SK-N-SH (cell line): ENCODE data around the gene MAPKBP1. TPM values are rescaled to one million over a fixed set of nuclear protein-coding genes. Genes with fewer than 3 reads are reported as not detected.

ENCODE experiments used
- CTCF ChIA-PET: fragments of 300-600, 350-600 bp; formaldehyde crosslinking; extraction: SDS; loops from one replicate; lab custom pipeline; 2021; lab: Yijun Ruan, JAX
- POLR2A ChIA-PET: fragments of 350-600 bp; sonication (Branson Sonifier 250); formaldehyde crosslinking; extraction: SDS; loops from one replicate; lab custom pipeline; 2020; ENCODE audit warnings: antibody characterized with exemption, inconsistent platforms; lab: Yijun Ruan, JAX
- DNase-seq: peaks from one replicate; pipeline ENCODE4 v3.0.0; 2012
- H2AFZ ChIP-seq: fragments of 200-600 bp; sonication (generic); 2 replicates; pipeline ENCODE4 v1.8.1; 2016; ENCODE audit warnings: antibody characterized with exemption, mild to moderate bottlenecking, low read depth
- H3F3A ChIP-seq: fragments of 200-600 bp; sonication (generic); replicated peaks from 2 replicates; pipeline ENCODE3; 2016; ENCODE audit warnings: antibody characterized with exemption, mild to moderate bottlenecking; ENCODE audit not compliant: insufficient read depth
- H3K27ac ChIP-seq, 2 experiments: fragments of 200-500 bp in 1 of 2; fragments of 200-600 bp in 1 of 2; sonication (Bioruptor generic) in 1 of 2; sonication (generic), shearing (Covaris generic) in 1 of 2; 2 replicates each; pipeline versions ENCODE4 v1.5.1 to v1.6.1; 2014 to 2016; ENCODE audit warnings: low read depth in 2 of 2, inconsistent platforms in 1 of 2, low read length in 1 of 2, mild to moderate bottlenecking in 1 of 2, mixed read lengths in 1 of 2
- H3K27me3 ChIP-seq: fragments of 200-600 bp; sonication (generic), shearing (Covaris generic); 2 replicates; pipeline ENCODE4 v1.6.1; 2016; ENCODE audit warnings: mixed run types; ENCODE audit not compliant: insufficient read depth
- H3K36me3 ChIP-seq, 2 experiments: fragments of 200-500 bp in 1 of 2; fragments of 200-600 bp in 1 of 2; sonication (Bioruptor generic) in 1 of 2; sonication (generic) in 1 of 2; replicated peaks in 1 of 2; 2 replicates each; pipeline versions ENCODE3 to v1.5.1; 2014 to 2016; ENCODE audit warnings: low read length in 1 of 2, mild to moderate bottlenecking in 1 of 2; ENCODE audit not compliant: insufficient read depth in 2 of 2, control insufficient read depth in 1 of 2
- H3K4me1 ChIP-seq, 2 experiments: fragments of 200-500 bp in 1 of 2; fragments of 200-600 bp in 1 of 2; sonication (Bioruptor generic) in 1 of 2; sonication (generic), shearing (Covaris generic) in 1 of 2; 2 replicates each; pipeline versions ENCODE4 v1.5.1 to v1.6.1; 2014 to 2016; ENCODE audit warnings: low read depth in 1 of 2, low read length in 1 of 2, mixed run types in 1 of 2; ENCODE audit not compliant: insufficient read depth in 2 of 2, control insufficient read depth in 1 of 2
- H3K4me2 ChIP-seq: fragments of 200-600 bp; sonication (generic), shearing (Covaris generic); 2 replicates; pipeline ENCODE4 v1.6.1; 2017; ENCODE audit warnings: mixed run types
- H3K4me3 ChIP-seq, 2 experiments: fragments of 200-500 bp in 1 of 2; fragments of 200-600 bp in 1 of 2; sonication (Bioruptor generic) in 1 of 2; sonication (generic), shearing (Covaris generic) in 1 of 2; 2 replicates each; pipeline versions ENCODE4 v1.5.1 to v1.8.1; 2014 to 2016; ENCODE audit warnings: low read depth in 2 of 2, inconsistent platforms in 1 of 2, low read length in 1 of 2, mild to moderate bottlenecking in 1 of 2, mixed read lengths in 1 of 2, moderate library complexity in 1 of 2
- H3K79me2 ChIP-seq: fragments of 200-600 bp; sonication (generic); 2 replicates; pipeline ENCODE4 v1.8.1; 2017; ENCODE audit warnings: mild to moderate bottlenecking; ENCODE audit not compliant: insufficient read depth
- H3K9ac ChIP-seq: fragments of 200-600 bp; sonication (generic); 2 replicates; pipeline ENCODE4 v1.6.1; 2017; ENCODE audit warnings: mixed run types
- H3K9me2 ChIP-seq: fragments of 200-600 bp; sonication (generic); 2 replicates; pipeline ENCODE4 v1.6.1; 2017; ENCODE audit warnings: mixed run types
- H3K9me3 ChIP-seq: fragments of 200-600 bp; sonication (generic); 2 replicates; pipeline ENCODE4 v1.6.1; 2017; ENCODE audit warnings: mixed run types, mild to moderate bottlenecking, moderate library complexity
- H4K20me1 ChIP-seq: fragments of 200-600 bp; sonication (generic); 2 replicates; pipeline ENCODE4 v1.6.1; 2017; ENCODE audit warnings: mild to moderate bottlenecking, mixed run types; ENCODE audit not compliant: insufficient read depth
- CTCF ChIP-seq: fragments of 200-600 bp; sonication (generic); IDR thresholded peaks from 2 replicates; pipeline ENCODE4 v1.6.1; 2017; ENCODE audit warnings: antibody characterized with exemption, mild to moderate bottlenecking, moderate library complexity
- EP300 ChIP-seq, 2 experiments: IDR thresholded peaks; 2 replicates each; pipeline versions ENCODE4 v1.4.0 to v1.6.1; 2012; ENCODE audit warnings: borderline replicate concordance in 1 of 2, low read depth in 1 of 2, low read length in 1 of 2
- FOSL2 ChIP-seq: IDR thresholded peaks from 2 replicates; pipeline ENCODE4 v1.4.0; 2012; ENCODE audit warnings: low read depth, mild to moderate bottlenecking, moderate library complexity, borderline replicate concordance
- FOXJ3 ChIP-seq: sonication (generic); formaldehyde crosslinking; IDR thresholded peaks from 2 replicates; pipeline ENCODE4 v1.5.1; 2020; ENCODE audit warnings: mild to moderate bottlenecking, missing genetic modification reagents
- IRF3 ChIP-seq: fragments of 150-350 bp; IDR thresholded peaks from 2 replicates; pipeline ENCODE4 v1.6.1; 2016; ENCODE audit warnings: mild to moderate bottlenecking, low read depth, low read length
- MAX ChIP-seq: IDR thresholded peaks from 2 replicates; pipeline ENCODE4 v1.4.0; 2012; ENCODE audit warnings: low read depth
- MXI1 ChIP-seq: IDR thresholded peaks from 2 replicates; pipeline ENCODE4 v1.6.1; 2012; ENCODE audit warnings: mild to moderate bottlenecking, low read depth, low read length, improper control_type of control experiment
- NFIC ChIP-seq: IDR thresholded peaks from 2 replicates; pipeline ENCODE4 v1.4.0; 2012; ENCODE audit warnings: borderline replicate concordance
- PBX3 ChIP-seq: IDR thresholded peaks from 2 replicates; pipeline ENCODE4; 2012
- POLR2AphosphoS5 ChIP-seq: IDR thresholded peaks from 2 replicates; pipeline ENCODE4 v1.6.1; 2012; ENCODE audit warnings: low read depth, low read length
- RAD21 ChIP-seq: IDR thresholded peaks from 2 replicates; pipeline ENCODE4 v1.6.1; 2012; ENCODE audit warnings: mild to moderate bottlenecking, low read length
- RCOR1 ChIP-seq: fragments of 150-350 bp; IDR thresholded peaks from 2 replicates; pipeline ENCODE4 v1.6.1; 2017; ENCODE audit warnings: antibody characterized with exemption, low read length
- RFX5 ChIP-seq: IDR thresholded peaks from 2 replicates; pipeline ENCODE4 v1.6.1; 2012; ENCODE audit warnings: mild to moderate bottlenecking, improper control_type of control experiment, low read length
- RXRA ChIP-seq: IDR thresholded peaks from 2 replicates; pipeline ENCODE4 v1.4.0; 2012; ENCODE audit warnings: low read depth, mild to moderate bottlenecking, borderline replicate concordance
- SIN3A ChIP-seq: IDR thresholded peaks from 2 replicates; pipeline ENCODE4 v1.6.1; 2012; ENCODE audit warnings: low read depth, mild to moderate bottlenecking, low read length, moderate library complexity, borderline replicate concordance
- TAF1 ChIP-seq: IDR thresholded peaks from 2 replicates; pipeline ENCODE4 v1.6.1; 2012; ENCODE audit warnings: low read depth, mild to moderate bottlenecking, low read length, moderate library complexity, borderline replicate concordance
- TCF12 ChIP-seq: IDR thresholded peaks from 2 replicates; pipeline ENCODE4 v1.4.0; 2012
- TEAD4 ChIP-seq: IDR thresholded peaks from 2 replicates; pipeline ENCODE4 v1.4.0; 2012; ENCODE audit warnings: mild to moderate bottlenecking, borderline replicate concordance; ENCODE audit not compliant: insufficient read depth
- YY1 ChIP-seq: IDR thresholded peaks from 2 replicates; pipeline ENCODE4 v1.4.0; 2012; ENCODE audit warnings: low read depth, mild to moderate bottlenecking
- WGBS: methylation state at CpG from one replicate; pipeline ENCODE4 v1.1.6; 2017; ENCODE audit warnings: low lambda C conversion rate; 5-methylcytosine and 5-hydroxymethylcytosine counted together
- polyA plus RNA-seq, 3 experiments: library from polyadenylated mRNA; depleted of rRNA; stranded (reverse); fragments of >200 nt; gene quantifications; 2 replicates each; pipeline ENCODE4 v1.2.3, GENCODE V29; 2012

MAPKBP1 gene
- polyA plus RNA-seq, 1 of the 3 experiments (the other 2 are of a cell fraction), result 5.2 TPM

GRCh38 chr15:41824062-41824745, 49.9 kb downstream of the MAPKBP1 start:
- H3K9me3 ChIP-seq, result no peaks in the 10 kb centered on the region
- peaks cover 3 to 4% of the 10 kb centered on the region in 2 experiments; a peak in 3 of 4 replicates for H3K4me1 ChIP-seq
- ChIA-PET CTCF (interaction anchor here (0.7 to 8.6 kb wide), 4 partner anchors 13 to 250 kb away, joined by 3 to 66 read pairs (median 3); no protein-coding TSS in a partner anchor), POLR2A (no interaction called here)
- no peak overlapping the region for H3K4me2 ChIP-seq
- H3K36me3 ChIP-seq, result peaks cover 0 to 44% of the 10 kb centered on the region in 2 experiments
- no peak overlapping the region for H2AFZ ChIP-seq
- H3K9ac ChIP-seq, result no peak overlapping the region
- no peaks in the 10 kb centered on the region for H3F3A ChIP-seq
- H3K4me3 ChIP-seq, result no peak overlapping the region
- 88% methylated on average over 7 of the region's 19 CpGs for WGBS
- no peak for DNase-seq
- H3K9me2 ChIP-seq, result no peaks in the 10 kb centered on the region
- no peaks in the 10 kb centered on the region for H3K79me2 ChIP-seq
- no peaks in the 10 kb centered on the region for H3K27me3 ChIP-seq
- no peaks in the 10 kb centered on the region for H4K20me1 ChIP-seq
- TF ChIP-seq FOSL2 (no peak), NFIC (no peak), SIN3A (no peak), CTCF (no peak), EP300 (IDR thresholded peaks at IDR 0.05; ENCODE audit: borderline replicate concordance in 1 of 2, low read depth in 1 of 2, low read length in 1 of 2) (no peak), TCF12 (no peak), MAX (no peak)
- no peak overlapping the region for H3K27ac ChIP-seq

- DNase-seq, result no peak
- Histone ChIP-seq H3K36me3 (peaks cover 0 to 39% of the 10 kb centered on the region in 2 experiments), H3K27me3 (no peaks in the 10 kb centered on the region), H4K20me1 (no peaks in the 10 kb centered on the region), H3K79me2 (no peaks in the 10 kb centered on the region), H3K4me3 (no peak overlapping the region), H2AFZ (no peak overlapping the region), H3K9me3 (no peaks in the 10 kb centered on the region), H3K4me2 (no peak overlapping the region), H3F3A (no peaks in the 10 kb centered on the region), H3K4me1 (peaks cover 3 to 4% of the 10 kb centered on the region in 2 experiments; a peak in 3 of 4 replicates), H3K27ac (no peak overlapping the region), H3K9ac (no peak overlapping the region), H3K9me2 (no peaks in the 10 kb centered on the region)
- ChIA-PET POLR2A (no interaction called here), CTCF (interaction anchor here (1.4 to 8.6 kb wide), 3 partner anchors 14 to 251 kb away, joined by 3 to 66 read pairs (median 13); no protein-coding TSS in a partner anchor)
- 100% methylated on average over 3 of the region's 10 CpGs for WGBS
- no peak for TF ChIP-seq FOXJ3
- TF ChIP-seq YY1, result no peak
- no peak for TF ChIP-seq TAF1
- no peak for TF ChIP-seq FOSL2
- no peak for TF ChIP-seq PBX3
- TF ChIP-seq RCOR1, result no peak
- TF ChIP-seq RXRA, result no peak
- no peak for TF ChIP-seq RFX5
- TF ChIP-seq TEAD4, result no peak
- no peak for TF ChIP-seq CTCF
- no peak for TF ChIP-seq NFIC
- no peak for TF ChIP-seq IRF3
- TF ChIP-seq POLR2AphosphoS5, result no peak
- TF ChIP-seq RAD21, result no peak
- no peak for TF ChIP-seq MXI1
- no peak for TF ChIP-seq TCF12
Observed at GRCh38 chr15:41825145-41825544, 50.9 kb downstream of the MAPKBP1 start.
